Measurements from ENCODE around the gene FIBCD1. TPM values are rescaled to one million over a fixed set of nuclear protein-coding genes. Genes with fewer than 3 reads are reported as not detected.

Gene FIBCD1
- total and polyA plus RNA-seq, 2 experiments from 2014 or later = 4.4 to 5.6 TPM

Other genes starting within 250 kb of the FIBCD1 start
- 77.7 and 80.3 TPM in 2 replicates for gene EXOSC2, start 245.5 kb downstream of the FIBCD1 start, total RNA-seq (2014; rRNA removed; shearing (Covaris generic))
- 35.1 and 37.6 TPM in 2 replicates for gene EXOSC2, start 245.5 kb downstream of the FIBCD1 start, polyA plus RNA-seq (2016; fragmentation: Nextera tagmentation; extraction: Ambion mirVana)
- gene ABL1, start 104.0 kb downstream of the FIBCD1 start, total RNA-seq (2014; rRNA removed; shearing (Covaris generic)) = 80.4 and 85.1 TPM in 2 replicates
- 20.7 and 23.4 TPM in 2 replicates for gene ABL1, start 104.0 kb downstream of the FIBCD1 start, polyA plus RNA-seq (2016; fragmentation: Nextera tagmentation; extraction: Ambion mirVana)
- gene QRFP, start 42.4 kb downstream of the FIBCD1 start, total RNA-seq (2014; rRNA removed; shearing (Covaris generic)) = not detected in 2 replicates
- not detected in 2 replicates for gene QRFP, start 42.4 kb downstream of the FIBCD1 start, polyA plus RNA-seq (2016; fragmentation: Nextera tagmentation; extraction: Ambion mirVana)
- gene LAMC3, start 69.9 kb upstream of the FIBCD1 start, total RNA-seq (2014; rRNA removed; shearing (Covaris generic)) = 19.2 and 27.4 TPM in 2 replicates
- gene LAMC3, start 69.9 kb upstream of the FIBCD1 start, polyA plus RNA-seq (2016; fragmentation: Nextera tagmentation; extraction: Ambion mirVana) = 8.2 and 9.0 TPM in 2 replicates
- gene AIF1L, start 157.3 kb upstream of the FIBCD1 start, total RNA-seq (2014; rRNA removed; shearing (Covaris generic)) = 82.6 and 87.8 TPM in 2 replicates
- 75.8 and 76.4 TPM in 2 replicates for gene AIF1L, start 157.3 kb upstream of the FIBCD1 start, polyA plus RNA-seq (2016; fragmentation: Nextera tagmentation; extraction: Ambion mirVana)
- 33.3 and 57.0 TPM in 2 replicates for gene NUP214, start 186.3 kb upstream of the FIBCD1 start, total RNA-seq (2014; rRNA removed; shearing (Covaris generic))
- 36.0 and 44.5 TPM in 2 replicates for gene NUP214, start 186.3 kb upstream of the FIBCD1 start, polyA plus RNA-seq (2016; fragmentation: Nextera tagmentation; extraction: Ambion mirVana)

All from GM23338 (cell line).